Lower lobe of right lung (tissue), 2 donors: Measurements from ENCODE around the gene IL6ST. TPM values are rescaled to one million over a fixed set of nuclear protein-coding genes. Genes with fewer than 3 reads are reported as not detected.

Source experiments
- ATAC-seq, 2 donors: fragments of 200-7000 bp; cut with Tn5 transposase; one replicate each; pipeline ENCODE4 v1.9.1; 2020 to 2022; ENCODE audit warnings: mild to moderate bottlenecking in 2 of 2, moderate library complexity in 2 of 2
- DNase-seq: peaks from one replicate; pipeline ENCODE4 v3.0.0-alpha.2; 2020
- H3K27ac ChIP-seq: fragments of 200-600 bp; one replicate; pipeline ENCODE4 v1.8.0; 2022
- H3K27me3 ChIP-seq: fragments of 200-600 bp; one replicate; pipeline ENCODE4 v1.8.0; 2022; ENCODE audit warnings: low read depth
- H3K36me3 ChIP-seq: fragments of 200-600 bp; one replicate; pipeline ENCODE4 v1.8.0; 2022; ENCODE audit warnings: mild to moderate bottlenecking
- H3K4me1 ChIP-seq: fragments of 200-600 bp; one replicate; pipeline ENCODE4 v1.8.0; 2022
- H3K4me3 ChIP-seq: fragments of 200-600 bp; one replicate; pipeline ENCODE4 v1.8.0; 2022; ENCODE audit warnings: mild to moderate bottlenecking
- H3K9me3 ChIP-seq: fragments of 200-600 bp; one replicate; pipeline ENCODE4 v1.8.0; 2022
- intact Hi-C: fragments of 100-400 bp; cut with DNase I; formaldehyde crosslinking; loops from one replicate; pipeline ENCODE4 v1.11.0; 2022
- total RNA-seq: library from RNA; stranded (reverse); fragmentation: NEBNext Ultra II Directional; extraction: Animal tissue kit (Norgen Biotek cat#: 25700); gene quantifications from one replicate; pipeline ENCODE4 v1.2.1, GENCODE V29; 2021
- TF ChIP-seq, protein P1 (sequence below): fragments of 200-600 bp; IDR thresholded peaks from one replicate; pipeline ENCODE4 v1.8.0; 2022; ENCODE audit warnings: antibody characterized with exemption, mild to moderate bottlenecking
- donor health status: DM: no; HTN: yes; CAD: no; lungs with severe emphysema.

IL6ST gene
- total RNA-seq, 1 donor from 2014 or later, result 353 TPM

DNA sequence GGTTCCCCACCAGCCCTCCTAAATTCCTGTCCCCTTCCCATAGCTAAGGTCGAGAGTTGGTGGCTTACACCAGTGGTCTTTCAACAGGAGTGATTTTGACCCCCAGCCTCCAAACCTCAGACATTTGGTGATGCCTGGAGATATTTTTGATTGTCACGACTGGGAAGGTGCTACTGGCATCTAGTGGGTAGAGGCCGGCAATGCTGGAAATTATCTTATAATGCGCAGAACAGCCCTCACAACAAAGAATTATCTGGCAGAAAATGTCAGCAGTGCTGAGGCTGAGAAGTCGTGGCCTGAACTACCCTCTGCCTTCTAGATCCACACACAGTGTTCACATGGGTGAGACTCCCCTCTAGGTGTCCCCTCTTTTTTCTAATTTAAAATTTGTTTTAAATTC lies 74.0 kb downstream of the IL6ST start:
- Histone ChIP-seq H3K4me3 (no peak overlapping the region), H3K27ac (no peak overlapping the region), H3K4me1 (no peaks in the 10 kb centered on the region), H3K27me3 (no peaks in the 10 kb centered on the region), H3K9me3 (no peaks in the 10 kb centered on the region), H3K36me3 (no peaks in the 10 kb centered on the region)
- ATAC-seq (no peak), DNase-seq (no peak)
- TF ChIP-seq, protein P1, sequence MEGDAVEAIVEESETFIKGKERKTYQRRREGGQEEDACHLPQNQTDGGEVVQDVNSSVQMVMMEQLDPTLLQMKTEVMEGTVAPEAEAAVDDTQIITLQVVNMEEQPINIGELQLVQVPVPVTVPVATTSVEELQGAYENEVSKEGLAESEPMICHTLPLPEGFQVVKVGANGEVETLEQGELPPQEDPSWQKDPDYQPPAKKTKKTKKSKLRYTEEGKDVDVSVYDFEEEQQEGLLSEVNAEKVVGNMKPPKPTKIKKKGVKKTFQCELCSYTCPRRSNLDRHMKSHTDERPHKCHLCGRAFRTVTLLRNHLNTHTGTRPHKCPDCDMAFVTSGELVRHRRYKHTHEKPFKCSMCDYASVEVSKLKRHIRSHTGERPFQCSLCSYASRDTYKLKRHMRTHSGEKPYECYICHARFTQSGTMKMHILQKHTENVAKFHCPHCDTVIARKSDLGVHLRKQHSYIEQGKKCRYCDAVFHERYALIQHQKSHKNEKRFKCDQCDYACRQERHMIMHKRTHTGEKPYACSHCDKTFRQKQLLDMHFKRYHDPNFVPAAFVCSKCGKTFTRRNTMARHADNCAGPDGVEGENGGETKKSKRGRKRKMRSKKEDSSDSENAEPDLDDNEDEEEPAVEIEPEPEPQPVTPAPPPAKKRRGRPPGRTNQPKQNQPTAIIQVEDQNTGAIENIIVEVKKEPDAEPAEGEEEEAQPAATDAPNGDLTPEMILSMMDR, result no peak
- intact Hi-C loops, result no loop called here

DNA sequence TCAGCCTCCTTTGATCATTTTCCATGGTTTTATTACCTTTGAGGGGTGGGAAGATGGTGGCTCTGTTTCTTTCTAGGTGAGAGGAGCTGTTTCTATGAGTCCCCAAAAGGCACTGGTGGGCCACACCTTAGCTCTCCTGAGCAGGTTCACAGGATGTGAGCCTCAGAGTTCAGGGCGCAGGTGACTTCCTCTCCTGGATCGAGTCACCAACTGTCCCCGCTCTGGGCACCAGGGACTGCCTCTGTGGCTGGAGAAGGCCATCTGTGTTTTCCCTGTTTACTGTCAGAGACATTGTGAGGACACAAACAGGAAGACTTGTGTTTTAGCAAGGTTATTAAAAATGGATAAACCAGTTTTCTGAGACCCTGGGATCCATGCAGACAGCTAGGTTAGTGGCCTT lies 75.1 kb downstream of the IL6ST start:
- H3K9me3 ChIP-seq, result no peaks in the 10 kb centered on the region
- no peak for DNase-seq

DNA sequence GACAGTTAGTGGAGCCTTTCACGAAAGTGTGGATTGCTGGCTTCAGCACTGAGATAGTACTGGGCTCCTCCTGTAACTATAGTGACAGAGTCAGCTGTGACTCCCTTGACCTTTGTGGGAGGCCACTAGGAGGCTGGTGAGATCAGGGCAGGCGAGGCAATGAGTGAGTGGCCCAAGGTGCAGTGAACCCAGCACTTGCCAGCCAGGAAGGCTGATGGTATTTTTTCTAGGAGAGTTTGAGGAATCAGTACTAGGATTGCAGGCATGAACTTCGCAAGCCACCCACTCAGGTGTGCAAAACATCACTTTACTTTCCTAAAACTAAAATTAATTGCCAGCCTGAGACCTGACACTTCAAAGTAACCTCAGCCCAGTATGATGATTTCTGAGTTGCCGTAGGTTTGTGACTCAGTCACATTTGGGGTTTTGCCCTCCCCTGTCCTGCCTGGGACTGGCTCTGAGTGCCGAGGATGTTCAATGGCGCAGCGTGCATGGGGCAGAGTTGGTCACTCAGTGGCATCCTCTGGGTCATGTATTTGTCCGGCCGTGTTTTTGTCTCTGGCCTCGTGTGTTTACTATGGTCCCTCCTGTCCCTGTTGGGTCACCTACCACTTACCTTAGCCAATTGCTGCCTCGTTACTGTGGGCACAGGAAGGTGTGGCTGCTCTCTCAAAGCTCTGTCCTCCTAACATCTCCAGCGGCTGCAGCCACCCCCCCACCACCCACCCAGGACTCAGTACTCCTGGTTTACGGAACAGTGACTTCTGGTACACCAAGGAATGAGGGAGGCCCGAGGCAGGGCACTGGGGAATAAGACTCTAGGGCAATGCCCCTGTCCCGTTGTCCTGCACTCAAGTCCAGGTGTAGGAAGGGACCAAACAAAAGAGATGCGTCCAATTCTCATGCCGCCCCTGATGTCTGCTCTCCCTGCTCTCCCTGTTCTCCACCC lies 76.4 kb downstream of the IL6ST start:
- no peak for DNase-seq
- Histone ChIP-seq H3K27ac (no peak overlapping the region), H3K4me3 (no peak overlapping the region), H3K4me1 (no peaks in the 10 kb centered on the region), H3K9me3 (no peaks in the 10 kb centered on the region), H3K36me3 (no peaks in the 10 kb centered on the region), H3K27me3 (no peaks in the 10 kb centered on the region)
- TF ChIP-seq, protein P1, result no peak
- intact Hi-C loops, result no loop called here
- ATAC-seq, result no peak

More for the DNA sequence above, 75.1 kb downstream of the IL6ST start:
- Histone ChIP-seq H3K4me1 (no peaks in the 10 kb centered on the region), H3K4me3 (no peak overlapping the region), H3K27ac (no peak overlapping the region), H3K27me3 (no peaks in the 10 kb centered on the region), H3K36me3 (no peaks in the 10 kb centered on the region)
- no peak for ATAC-seq
- TF ChIP-seq, protein P1, result no peak
- intact Hi-C loops, result no loop called here

DNA sequence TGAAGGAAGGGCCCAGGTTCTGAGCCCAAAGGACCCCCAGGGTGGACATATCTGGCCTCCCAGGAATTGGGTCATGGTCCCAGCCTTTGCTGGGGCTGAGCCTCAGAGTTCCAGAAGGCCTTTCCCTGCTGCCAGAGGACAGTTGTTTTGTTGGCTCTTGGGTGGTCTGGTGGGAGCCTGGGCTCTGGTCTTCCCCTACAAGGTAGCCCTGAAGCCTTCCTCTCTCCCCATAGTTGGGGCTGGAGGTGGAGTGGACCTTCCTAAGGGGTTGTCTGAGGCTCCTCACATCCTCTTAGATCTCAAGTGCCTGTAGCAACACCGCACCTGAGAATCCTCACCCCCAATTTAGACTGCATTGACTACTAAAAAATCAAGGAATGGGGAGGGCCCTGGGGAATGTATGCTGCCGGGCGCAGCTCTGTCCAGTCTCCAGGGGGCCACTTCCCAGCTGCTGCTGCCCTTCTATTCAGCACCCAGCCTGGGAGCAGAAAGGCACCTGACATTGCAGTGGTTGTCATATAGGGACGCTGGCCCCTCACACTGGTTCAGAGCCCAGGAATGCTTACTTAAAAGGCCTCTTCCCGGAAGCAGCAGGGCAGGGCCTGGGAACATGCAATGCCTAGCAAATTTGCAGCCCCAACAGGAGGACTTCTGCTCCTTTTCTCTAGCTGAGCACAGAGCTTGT lies 77.2 kb downstream of the IL6ST start:
- Histone ChIP-seq H3K4me1 (no peaks in the 10 kb centered on the region), H3K9me3 (no peaks in the 10 kb centered on the region), H3K27ac (no peak overlapping the region), H3K27me3 (no peaks in the 10 kb centered on the region), H3K4me3 (no peak overlapping the region), H3K36me3 (no peaks in the 10 kb centered on the region)
- DNase-seq (no peak), ATAC-seq (no peak)
- intact Hi-C loops, result no loop called here
- TF ChIP-seq, protein P1, result no peak

DNA sequence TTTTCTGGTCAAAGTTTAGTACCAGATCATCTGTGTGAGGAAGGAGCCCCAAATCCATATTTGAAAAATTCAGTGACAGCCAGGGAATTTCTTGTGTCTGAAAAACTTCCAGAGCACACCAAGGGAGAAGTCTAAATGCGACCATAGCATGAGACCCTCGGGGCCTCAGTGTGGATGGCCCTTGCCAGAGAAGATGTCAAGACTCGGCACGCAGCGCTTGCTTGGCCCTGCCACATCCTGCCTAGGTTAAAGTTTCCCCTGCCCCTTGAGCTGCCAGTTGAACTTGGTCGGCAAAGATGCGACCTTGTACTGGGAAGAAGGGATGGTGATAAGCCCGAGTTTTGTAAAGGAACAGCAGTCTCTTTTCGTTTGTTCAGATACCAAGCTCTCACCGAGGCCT lies 77.8 kb downstream of the IL6ST start:
- Histone ChIP-seq H3K4me1 (no peaks in the 10 kb centered on the region), H3K4me3 (no peak overlapping the region), H3K27me3 (no peaks in the 10 kb centered on the region), H3K27ac (no peak overlapping the region), H3K36me3 (no peaks in the 10 kb centered on the region), H3K9me3 (no peaks in the 10 kb centered on the region)
- TF ChIP-seq, protein P1, result no peak
- intact Hi-C loops, result no loop called here
- ATAC-seq (no peak), DNase-seq (no peak)
